EL (cell line): ENCODE results near the gene AEBP1.

Experiments used
- DNase-seq: peaks from one replicate; pipeline ENCODE4 v3.0.0-alpha.2; 2016

Gene AEBP1

GRCh38 chr7:44158096-44158872 is 54.1 kb downstream of the AEBP1 start:
- no peak for DNase-seq

- no peak for DNase-seq
Observed at GRCh38 chr7:44158873-44159631, 54.9 kb downstream of the AEBP1 start.

DNA sequence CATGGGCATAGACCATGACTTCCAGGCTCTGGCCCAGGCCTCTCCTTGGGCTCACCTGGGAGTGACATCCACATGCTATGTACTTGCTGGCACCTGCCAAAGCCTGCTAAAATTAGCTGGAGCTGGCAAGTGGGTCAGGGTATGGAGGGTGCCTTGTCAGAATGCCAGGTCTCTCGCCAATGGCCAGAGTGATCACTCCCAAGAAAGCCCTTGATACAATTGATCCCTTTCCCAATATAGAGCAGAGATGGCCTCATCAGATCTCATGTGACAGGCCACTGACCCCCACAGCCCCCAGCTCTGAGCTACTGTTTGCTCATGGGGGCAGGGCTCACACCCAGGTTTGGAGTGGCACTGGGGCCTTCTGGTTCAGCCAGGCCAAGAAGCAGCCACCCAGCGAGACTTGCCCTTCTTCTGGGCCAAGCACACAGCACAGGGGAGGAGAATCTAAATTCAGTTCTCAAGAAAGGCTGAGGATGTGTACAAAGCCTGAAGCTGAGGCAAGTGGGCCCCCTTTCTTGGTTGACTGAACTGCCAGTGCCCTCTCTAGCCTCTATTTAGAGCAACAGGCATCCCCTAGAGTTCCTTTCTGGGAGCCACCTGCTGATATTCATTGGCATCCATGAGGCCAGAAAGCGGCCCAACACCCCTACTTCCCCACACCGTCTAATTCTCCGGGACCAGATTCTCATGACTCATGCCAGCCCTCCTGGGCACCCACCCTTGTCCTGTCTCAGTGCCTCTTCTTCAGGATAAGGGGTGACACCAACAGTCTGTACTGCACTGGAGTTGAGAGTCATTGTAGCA is 55.9 kb downstream of the AEBP1 start:
- no peak for DNase-seq

DNA sequence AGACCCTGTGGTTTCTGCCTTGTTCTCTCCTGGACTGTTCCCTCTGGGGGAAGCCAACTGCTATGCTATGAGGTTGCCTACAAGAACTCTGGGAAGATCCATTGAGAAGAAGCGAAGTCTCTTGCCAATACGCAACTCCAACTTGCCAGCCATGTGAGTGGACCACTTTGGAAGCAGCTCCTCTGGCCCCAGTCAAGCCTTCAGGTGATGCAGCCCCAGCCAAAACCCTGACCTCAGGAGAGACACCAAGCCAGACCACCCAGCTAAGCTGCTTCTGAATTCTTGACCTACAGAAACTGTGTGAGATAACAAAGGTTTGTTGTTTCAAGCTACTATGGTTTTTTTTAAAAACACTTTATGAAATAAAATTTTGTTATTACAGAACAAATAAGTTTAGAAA is 57.2 kb downstream of the AEBP1 start:
- DNase-seq, result no peak

DNA sequence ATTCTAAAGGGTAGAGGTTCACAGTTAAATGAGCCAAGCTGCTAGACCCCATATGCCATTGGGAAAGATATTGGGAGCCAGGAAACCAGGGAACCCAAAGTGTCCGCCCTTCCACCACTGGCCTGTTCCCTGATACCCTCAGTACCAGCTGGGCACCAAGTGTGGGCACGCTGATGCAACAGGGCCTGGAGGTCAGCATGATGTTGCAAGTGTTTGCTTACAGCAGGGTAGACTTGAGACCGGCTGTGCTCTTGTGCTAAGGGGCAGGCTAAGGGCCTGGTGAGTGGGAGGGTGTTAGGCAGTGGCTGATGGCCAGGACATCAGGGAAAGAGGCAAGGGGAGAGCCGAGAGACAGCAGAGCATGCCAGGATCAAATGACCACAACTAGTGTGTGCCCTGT is 58.0 kb downstream of the AEBP1 start:
- DNase-seq, result peak; percentile 18

DNA sequence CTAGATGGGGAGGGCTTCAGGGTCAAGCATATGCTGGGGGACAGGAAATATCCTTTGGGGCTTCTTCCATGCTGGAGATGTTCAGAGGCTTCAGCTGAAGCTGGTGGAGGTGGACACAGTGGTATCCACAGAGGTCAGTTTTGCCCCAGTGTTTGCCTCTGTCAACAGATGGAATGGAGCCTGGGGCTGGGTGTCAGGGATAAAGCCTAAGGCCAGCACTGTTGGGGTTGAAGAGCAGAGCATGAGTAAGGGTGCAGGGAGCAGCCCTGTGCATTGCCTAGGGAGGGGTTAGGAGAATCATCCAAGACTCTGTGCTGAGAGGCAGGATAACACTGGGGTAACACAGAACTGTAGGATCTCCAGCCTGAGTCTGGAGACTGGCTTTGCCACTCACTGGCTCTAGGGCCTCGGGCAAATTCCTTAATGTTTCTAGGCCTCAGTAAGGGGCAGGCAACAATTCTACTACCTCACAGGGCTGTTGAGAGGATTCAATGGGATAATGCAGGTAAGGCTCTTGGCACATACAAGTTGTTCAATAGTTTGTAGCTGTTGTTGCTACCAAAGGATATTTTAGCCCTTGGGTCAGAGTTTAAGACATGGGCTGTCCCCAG is 58.7 kb downstream of the AEBP1 start:
- peak; percentile 59 for DNase-seq

DNA sequence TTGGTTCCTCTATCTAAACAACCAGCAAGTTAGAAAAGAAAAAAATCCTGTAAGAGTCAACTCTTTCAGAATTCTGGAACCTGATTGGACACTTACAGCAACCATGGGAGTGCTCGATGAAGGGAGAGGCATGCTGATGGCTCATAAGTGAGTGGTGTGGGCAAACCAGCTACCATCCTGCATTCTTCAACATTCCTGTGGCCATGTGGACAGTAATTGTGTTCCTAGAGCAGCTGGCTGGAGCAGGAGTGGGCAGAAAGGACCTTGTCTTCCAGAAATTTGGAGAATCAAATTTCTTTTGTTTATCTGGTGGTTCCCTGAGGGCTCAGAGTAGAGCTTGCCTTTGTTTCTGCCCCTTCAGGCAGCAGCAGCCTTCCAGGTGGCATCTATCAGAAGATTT is 59.4 kb downstream of the AEBP1 start:
- DNase-seq, result peak; percentile 96
